ELR (cell line): ENCODE results near the gene ZNF716.
"Not testable (repeated sequence)": the region's sequence is repeated elsewhere in the genome, so short reads cannot be mapped to it uniquely, and the experiment has no call there.

Experiments used
- DNase-seq: peaks from one replicate; pipeline ENCODE4 v3.0.0-alpha.2; 2015; ENCODE audit warnings: low read depth

ZNF716 gene

DNA sequence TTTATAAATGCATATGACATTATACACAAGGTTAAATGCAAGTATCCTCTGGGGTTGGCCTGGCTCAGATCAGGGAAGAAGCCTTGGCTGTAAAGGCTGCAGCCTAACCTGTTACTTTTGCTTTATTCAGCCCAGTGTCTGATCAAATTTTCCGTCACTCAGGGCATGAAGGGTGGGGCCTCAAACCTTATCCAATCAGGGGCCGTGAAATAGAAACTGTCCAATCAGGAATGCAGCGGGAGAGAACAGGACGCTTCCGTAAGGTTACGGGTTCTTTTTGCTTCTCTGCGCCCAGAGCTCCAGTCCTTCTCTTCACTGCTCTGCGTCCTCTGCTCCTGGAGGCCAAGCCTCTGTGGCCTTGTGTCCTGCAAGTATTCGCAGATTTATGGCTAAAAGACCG is at the start of gene ZNF716:
Gene ZNF716, plus strand, starts transcription at position 274 of the 400 bp plus-strand sequence. Its CDS starts 112 bp downstream, at position 386.
- DNase-seq = no peak

DNA sequence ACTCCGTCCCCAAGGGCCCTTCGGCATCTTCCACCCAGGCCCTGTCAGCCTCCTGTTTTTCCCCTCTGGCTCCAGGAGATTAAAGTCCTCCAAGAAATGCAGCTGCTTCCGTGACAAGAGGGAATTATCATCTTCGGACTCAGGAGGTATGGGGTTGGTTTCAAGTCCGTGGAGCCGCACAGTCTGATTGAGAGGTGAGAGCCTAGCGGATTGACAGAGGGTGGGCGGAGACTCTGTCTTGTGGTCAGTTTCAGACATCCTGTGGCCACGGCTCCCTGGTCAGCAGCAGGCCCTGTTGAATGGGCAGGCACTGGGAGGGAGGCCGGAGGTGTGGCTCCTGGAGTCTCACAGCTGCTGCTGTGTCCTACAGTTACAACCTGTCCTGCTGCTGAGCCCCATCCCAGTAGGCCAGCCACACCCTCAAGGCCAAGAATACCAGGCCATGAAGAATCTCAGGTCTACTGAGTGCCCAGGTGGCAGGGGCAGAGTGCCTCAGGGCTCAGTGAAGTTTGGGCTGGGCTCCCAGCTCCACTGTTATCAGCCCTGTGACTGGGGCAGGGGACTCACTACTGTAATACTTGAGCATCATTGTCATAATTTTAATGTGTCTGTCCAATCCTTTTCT is 49.3 kb upstream of the ZNF716 start:
- DNase-seq = no peak

DNA sequence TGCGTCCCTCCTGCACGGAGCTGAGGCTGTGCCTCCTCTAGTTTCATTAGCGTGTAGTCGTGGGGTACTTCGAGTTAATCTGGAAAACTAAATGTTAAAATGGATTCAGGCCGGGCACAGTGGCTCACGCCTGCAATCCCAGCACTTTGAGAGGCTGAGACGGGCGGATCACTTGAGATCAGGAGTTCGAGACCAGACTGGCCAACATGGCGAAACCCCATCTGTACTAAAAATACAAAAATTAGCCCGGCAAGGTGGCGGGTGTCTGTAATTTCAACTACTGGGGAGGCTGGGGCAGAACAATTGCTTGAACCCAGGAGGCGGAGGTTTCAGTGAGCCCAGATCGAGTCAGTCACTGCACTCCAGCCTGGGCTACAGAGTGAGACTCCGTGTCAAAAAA is 46.9 kb upstream of the ZNF716 start:
- not testable (repeated sequence) for DNase-seq

DNA sequence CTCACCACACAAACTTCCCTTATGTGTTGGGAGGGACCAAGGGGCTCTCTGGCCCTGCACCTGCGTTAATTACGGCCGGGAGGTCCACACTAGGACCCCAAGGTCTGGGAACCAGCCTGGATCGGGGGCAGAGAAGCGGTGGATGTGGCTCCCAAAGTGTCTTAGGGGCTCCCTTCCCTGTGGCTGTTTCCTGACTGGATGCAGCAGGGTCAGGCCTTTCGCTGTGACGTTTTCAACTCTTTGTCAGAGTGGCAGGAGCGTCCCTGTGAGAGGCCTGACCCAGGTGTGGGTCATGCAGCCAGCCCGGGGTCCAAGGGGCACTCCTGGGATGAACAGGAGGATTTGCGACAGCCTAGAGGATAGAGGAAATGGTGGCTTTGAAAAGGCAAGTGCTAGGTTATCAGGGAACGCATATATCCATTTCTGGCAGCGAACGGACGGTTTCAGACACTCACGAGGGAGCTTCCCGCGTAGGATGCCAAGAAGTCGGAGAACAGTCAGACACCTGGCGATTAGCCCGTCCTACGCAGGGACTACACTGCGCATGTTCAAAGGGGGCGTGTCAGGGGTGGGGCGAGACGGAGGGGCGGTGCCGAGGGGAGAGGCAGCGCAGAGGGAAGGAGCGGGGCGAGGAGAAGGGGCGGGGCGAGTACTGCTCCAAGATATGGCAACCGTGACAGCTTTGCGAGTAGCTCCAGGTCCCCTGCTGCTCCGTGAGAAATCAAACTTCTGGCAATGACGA is 46.2 kb upstream of the ZNF716 start:
- no peak for DNase-seq

DNA sequence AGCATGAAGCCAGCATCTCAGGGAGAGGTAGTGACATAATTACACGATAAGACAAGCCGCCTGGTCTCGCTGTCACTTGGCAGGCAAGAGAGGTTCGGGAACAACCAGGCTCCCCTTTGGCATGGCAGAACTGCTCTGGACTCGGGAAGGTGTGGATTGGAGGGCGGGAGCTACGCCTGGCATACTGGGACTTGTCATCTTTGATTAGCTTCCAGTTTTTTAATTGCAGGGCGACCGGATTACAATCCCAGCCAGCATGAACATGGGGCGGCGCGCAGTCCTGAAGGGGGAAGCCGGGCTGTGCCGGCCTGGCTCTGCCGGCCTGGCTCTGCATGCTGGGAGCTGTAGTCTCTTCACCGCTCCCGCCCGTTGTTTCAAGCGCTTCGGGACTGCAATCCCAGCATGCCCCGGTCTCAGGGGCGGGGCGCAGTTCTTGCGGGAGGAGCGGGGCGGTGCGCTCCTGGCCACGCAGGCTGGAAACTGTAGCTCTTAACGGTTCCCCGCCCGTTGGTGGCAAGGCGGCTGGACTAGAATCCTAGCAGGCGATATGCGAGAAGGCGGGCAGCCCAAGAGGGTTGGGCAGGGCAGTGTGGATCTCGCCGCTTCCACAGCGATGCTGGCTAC is 45.5 kb upstream of the ZNF716 start:
- DNase-seq = no peak

DNA sequence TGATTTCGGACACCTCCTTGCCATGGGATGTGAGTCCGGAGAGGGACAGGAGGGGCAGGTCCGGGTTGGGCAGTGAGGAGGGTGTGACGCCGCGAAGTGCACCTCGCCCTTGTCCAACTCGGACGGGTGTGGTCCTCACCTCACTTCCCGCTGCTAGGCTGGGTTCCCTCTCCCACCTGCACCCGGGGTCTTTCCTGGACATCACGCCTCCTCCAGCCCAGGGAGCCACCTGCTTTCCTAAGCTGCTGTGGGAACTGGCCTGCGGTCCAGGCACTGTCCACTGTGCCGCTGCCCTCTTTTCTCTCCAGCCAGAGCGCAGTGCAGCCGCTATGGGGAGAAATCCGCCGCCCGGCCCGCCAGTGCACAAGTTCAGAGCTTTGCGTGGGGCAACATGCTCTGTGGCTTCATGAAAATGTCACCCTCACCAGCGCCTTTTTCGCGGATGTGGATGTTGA is 45.0 kb upstream of the ZNF716 start:
- DNase-seq = no peak

DNA sequence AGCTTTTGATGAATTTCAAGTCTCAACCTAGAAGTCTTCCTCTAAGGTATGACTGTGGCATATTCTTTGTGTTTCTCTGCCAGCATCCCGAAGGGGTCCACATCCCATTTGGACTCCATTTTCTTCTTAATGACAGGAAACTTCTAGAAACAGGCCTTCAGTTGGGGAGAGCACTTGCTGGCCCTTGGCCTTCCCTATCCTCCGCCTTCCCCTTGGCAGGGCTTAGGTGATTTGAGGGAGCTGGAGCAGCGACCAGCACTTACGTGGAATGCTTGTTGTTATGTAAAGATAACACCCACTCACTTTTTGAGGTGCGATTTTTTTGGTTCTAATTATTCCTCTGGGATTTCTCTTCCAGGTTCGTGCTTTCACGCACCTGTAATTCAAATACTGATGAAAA is 42.9 kb upstream of the ZNF716 start:
- no peak for DNase-seq

DNA sequence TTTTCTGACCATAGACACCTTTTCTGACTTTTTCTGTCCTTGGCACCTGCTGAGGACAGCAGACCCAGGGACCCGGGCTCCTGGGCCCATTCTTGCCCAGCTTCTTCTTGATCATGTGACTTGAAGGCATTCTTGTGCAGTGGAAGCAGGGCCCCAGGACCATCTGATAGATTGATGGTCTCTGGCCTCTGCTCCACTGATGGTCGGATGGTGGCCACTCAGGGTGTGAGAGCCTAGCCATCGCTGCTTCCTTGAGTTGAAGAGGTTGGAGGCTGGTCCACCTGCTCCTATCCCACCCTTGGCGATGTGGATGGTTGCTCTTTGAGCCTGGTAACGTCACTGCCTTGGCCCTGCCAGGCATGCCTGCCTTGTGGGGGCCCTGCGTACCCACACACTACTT is 37.8 kb upstream of the ZNF716 start:
- no peak for DNase-seq

DNA sequence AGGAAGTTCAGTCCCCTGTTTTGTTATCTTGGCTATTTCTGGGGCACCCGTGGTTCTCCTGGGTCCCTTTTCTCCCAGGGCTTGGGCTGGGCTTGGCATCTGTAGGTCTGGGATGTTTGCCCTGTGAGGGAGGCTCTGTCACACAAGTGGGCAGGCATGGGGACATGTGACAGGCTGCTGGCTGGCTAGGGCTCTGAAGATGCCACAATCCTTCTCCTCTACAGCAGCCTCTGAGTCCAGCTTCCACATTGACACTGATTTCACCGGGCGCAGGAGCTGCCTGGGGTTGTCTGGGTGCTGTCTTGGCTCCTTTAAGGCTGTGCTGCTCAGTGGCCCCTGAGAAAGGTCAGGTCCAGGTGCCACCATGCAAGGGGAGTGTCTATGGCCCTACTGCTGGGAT is 37.4 kb upstream of the ZNF716 start:
- no peak for DNase-seq

DNA sequence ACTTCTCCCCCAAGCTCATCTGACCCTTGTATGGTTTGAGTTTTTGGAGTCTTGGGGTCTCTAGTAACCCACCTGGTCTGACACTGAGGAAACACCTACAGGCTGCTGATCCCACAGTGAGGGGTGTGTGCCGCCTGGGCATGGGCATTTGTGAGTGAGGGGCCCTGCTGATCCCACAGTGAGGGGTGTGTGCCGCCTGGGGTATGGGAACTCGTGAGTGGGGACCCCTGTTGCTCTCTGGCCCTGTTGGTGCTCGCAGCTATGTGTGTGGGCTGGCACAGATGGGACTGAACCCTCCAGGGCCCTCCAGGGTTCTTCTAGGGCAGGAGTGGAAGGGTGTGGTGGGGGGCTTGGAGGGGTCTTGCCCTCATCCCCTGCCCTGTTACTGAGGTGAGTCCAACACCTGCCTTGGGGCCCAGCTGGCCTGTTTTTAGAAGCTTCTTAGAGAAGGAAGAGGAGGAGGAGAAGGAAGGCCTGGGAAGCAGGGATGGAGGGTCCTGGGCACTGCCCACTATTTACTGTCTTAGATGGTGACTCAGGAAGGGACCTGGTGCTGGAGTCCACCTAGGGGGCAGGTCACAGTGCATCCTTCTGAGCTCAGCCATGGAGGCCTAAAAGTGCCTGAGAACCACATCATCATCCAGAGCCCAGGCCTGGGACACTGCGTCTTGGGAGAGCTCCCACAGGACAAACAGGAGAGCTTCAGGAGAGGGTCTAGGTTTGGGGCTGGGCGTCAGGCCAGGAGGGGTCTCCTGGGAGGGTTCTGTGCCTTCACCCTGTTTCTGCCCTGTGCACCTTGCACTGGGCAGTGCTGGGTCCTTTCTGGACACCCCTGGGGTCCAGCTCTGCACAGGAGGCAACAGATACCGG is 36.2 kb upstream of the ZNF716 start:
- DNase-seq = no peak

DNA sequence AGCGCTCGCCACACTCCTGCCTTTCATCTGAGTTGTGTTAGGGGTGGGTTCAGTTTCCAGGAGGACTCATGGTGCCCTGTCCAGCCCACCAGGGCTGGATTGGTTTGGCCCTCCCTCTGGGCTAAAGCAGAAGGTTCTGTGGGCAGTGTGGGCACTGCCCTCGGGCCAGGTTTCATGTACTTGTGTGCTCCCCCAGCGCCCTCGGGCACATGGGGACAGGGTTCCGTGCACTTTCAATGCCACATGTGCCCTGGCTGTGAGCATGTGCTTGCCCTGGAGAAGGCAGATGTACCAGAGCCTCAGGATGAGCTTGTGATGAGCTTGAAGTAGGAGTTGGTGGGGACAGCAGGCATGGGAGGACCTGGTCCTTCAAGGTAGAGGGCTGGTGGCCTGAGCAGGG is 35.6 kb upstream of the ZNF716 start:
- DNase-seq = no peak

DNA sequence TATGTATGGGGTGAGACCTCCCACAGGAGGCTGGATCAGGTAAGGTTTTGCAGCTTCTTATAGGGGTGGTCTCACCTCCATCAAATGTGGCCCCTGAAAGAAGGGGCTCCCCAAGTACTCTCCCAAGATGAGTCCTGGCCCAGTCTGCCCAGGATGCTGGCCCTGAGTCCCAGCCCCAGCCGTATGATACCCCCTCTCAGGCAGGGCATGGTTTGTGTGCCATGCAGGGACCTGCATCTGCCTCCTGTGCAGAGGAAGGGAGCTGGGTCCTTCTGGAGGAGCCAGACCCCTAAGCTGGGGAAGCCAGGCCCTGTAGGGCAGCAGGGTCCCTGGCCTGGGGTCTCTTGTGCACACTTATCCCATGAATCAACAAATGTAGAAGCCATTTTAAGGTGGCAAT is 35.1 kb upstream of the ZNF716 start:
- DNase-seq = no peak

DNA sequence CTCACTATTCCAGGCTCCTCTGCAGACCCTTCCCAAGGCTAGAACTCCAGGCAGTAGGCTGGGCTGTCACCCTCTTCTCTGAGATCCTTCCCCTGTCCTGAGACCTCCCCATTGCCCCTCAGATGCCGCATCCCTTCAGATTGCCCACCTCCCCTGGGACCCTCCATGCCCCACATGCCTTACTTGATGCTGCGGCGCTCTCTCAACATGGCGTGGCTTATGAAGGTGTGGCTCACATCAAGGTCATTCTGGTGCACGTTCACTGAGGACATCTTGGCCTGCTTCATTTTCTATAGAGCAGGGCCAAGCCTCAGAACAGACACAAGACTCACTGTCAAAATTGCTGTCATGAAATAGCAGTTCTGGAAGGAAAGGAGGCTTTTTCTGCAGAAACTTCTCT is 34.7 kb upstream of the ZNF716 start:
- no peak for DNase-seq

DNA sequence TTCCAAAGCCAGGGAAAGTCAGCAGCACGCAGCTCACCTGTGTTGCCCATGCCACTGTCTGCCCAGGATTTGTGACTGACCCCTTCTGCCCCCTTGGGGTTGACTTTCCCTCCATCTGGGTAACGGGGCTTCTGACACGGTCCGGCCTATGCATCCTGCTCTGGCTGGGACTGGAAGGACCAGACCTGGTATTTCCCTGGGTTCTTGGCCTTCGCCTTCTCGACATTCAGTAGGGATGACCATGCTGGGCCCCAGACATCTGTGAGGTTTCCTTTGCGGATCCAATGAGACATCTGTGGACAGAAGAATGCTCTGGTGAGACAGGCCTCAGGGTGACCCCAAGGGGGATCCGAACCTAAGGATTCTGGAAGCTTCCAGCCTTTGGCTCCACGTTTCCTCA is 34.2 kb upstream of the ZNF716 start:
- DNase-seq = no peak

DNA sequence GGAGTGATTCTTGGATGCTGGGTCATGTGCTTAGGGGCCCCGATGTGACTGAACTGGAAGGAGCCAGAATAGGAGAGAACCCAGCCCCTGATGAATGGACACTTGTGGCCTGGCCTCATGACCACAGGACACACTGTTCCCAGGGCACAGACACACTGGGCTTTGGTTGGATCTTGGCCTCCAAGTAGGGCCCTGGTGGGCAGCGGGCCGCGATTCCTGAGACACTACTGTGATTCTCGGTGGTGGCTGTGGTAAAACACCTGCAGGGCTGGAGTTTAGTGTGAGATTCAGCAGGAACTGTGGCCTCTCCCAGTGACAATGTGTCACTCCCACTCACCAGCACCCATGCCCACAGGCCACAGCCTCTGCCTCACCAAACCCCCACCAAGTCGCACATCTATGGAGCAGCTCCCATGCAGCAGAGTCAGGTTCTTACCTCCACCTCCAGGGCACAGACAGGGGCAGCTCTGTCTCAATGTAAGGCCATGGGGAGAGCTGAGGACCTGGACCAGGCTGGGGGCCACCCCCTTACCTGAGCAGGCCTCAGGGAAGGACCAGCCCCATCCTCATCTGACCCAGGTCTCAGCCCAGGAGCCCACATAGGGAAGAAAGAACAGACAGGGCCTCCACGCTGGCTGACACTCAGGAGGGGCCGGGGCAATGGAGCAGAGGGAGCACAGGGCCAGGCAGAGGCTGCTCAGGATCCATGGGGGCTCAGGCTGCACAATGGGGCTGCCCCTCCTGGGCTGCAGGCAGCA is 33.2 kb upstream of the ZNF716 start:
- no peak for DNase-seq

DNA sequence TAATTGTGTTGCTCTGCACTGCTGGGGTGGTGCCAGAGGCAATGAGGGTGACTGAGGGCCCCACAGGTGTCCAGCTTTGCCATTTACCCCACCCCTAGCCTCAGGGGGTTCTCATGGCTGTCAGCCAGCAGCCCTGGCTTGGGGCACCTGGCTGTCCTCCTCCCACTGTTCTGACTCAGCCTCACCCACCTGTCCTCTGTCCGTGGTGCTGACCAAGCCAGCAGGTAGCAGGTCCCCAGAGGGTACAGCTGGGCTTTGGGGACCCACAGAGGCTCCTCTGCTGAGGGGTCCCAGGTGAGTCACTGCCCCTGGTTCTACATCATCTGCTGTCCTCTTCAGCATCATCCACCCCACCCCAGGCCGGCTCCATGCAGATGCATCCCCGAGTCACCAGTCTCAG is 32.2 kb upstream of the ZNF716 start:
- no peak for DNase-seq

DNA sequence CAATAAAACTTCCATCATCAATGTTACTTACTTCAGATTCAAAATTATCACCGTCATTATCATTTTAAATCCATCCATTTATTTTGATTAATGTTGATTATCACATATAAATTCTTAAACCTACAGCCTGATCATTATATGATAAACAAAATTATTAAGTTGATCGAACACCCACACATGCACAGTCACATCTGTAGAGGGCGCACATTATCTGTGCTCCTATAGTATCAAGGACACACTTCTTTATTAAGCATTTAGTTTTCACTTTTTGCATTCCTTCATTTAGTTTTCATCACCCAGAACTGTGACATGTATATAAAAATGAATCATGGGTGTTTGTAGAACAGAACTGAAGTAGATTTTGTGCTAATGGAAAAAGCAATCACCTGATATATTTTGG is 26.2 kb upstream of the ZNF716 start:
- DNase-seq = no peak

DNA sequence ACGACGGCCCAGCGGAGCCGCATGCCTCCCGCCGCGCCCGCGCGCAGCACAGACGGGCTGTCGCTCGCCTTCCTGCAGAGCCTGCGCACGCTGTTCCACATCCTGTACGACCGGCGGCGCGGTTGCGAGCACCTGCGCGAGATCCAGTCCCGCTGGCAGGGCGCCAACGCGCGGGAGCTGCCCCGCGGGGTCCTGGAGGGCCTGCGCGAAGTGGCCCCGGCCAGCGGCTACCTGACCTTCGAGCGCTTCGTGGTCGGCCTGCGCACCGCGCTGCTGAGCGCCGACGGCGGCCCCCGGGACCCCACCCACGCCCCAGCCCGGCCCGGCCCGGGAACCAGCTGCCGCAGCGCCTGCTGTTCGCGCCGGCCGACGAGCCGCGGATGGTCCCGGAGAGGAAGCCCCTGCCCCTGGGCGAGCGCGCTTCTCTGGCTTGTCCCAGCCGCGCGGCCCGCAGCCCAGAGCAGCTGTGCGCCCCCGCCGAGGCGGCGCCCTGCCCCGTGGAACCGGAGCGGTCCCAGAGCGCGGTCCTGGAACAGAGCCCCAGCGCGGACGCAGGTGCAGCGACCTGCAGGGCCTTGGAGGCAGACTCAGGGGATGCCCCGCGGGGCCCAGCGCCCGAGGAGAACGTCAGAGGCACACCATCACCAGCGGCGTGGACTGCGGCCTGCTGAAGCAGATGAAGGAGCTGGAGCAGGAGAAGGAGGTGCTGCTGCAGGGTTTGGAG is 25.3 kb upstream of the ZNF716 start:
- DNase-seq = no peak

DNA sequence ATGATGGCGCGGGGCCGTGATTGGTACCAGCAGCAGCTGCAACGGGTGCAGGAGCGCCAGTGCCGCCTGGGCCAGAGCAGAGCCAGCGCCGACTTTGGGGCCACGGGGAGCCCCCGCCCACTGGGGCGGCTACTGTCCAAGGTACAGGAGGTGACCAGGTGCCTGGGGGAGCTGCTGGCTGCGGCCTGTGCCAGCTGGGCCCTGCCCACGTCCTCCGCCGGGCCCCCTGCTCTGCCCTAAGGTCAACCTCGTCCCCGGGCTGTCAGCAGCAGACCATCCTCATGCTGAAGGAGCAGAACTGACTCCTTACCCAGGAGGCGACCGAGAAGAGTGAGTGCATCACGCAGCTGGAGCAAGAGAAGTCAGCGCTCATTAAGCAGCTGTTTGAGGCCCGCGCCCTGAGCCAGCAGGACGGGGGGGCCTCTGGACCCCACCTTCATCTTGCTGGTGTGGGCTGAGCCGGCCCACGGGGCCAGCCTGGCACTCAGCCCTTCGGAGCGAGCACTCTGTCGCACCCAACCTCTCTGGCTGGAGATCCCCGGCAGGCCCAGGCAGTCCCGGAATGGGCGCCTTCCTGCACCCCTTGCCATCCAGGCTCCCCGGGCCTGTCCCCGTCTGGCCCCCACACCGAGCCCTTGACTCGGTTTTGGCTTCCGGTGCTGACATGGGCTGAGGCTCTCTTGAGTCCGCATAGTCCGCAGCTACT is 24.6 kb upstream of the ZNF716 start:
- DNase-seq = no peak

DNA sequence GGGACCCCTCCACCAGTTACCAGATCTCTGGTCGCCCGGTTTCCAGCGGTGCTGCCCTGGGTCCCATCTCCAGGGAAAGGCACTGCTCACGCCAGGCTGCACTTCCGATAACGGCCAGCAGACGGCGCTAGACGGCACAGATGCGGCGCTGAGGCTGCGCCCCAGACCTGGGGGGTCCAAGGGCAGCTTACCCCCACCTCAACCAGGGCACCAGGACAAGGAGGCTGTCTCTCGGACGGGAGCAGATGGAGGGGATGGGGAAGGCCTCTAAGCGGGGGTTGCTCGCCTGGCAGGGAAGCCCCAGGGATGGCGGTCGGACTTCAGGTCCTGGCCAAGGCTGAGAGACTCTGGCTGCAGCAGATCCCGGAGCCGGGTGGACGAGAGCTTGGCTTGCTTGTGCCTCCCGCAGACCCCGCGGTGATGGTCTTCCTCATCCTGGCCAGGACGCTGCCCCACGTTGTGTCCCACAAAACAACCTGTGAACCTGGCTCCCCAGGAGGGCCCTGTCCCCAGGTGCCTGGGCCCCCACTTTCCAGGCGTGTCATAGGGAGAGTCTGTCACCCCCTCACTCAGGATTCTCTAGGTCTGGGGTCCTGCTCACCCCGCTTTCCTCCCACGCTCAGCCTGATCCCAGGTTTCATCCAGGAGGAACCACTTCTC is 23.9 kb upstream of the ZNF716 start:
- no peak for DNase-seq
